ENCODE results near the gene RAB7B. TPM values are rescaled to one million over a fixed set of nuclear protein-coding genes. Genes with fewer than 3 reads are reported as not detected.

RAB7B gene
- total and polyA plus RNA-seq, 4 donors, result 0.08 to 0.89 (median 0.20) TPM; not detected in 1

DNA sequence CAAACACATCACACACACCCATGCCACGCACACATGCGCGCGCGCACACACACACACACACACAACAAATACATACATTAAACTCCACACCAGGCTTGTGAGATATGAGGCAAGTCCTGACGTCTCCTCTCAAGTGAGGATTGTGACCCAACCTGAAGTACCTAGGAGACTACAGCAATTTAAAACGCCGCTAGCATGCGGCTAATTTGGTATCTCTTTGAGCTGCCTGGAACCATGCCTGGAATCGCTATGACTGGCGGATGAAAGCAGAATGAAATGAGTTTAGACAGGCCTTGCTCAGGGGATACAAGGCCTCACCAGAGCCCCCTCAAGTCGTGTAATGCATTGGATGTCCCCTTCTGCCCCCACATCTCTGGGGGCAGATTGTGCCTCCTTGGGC lies 1.6 kb upstream of the RAB7B start (continued):
- TF ChIP-seq FOXA2 (IDR thresholded peaks at IDR 0.05) (no peak), RXRA (IDR thresholded peaks at IDR 0.05) (no peak), FOXA1 (IDR thresholded peaks at IDR 0.05) (no peak), JUND (IDR thresholded peaks at IDR 0.05) (no peak), SP1 (IDR thresholded peaks at IDR 0.05) (no peak), YY1 (IDR thresholded peaks at IDR 0.05) (no peak)
- TF ChIP-seq, protein P1, sequence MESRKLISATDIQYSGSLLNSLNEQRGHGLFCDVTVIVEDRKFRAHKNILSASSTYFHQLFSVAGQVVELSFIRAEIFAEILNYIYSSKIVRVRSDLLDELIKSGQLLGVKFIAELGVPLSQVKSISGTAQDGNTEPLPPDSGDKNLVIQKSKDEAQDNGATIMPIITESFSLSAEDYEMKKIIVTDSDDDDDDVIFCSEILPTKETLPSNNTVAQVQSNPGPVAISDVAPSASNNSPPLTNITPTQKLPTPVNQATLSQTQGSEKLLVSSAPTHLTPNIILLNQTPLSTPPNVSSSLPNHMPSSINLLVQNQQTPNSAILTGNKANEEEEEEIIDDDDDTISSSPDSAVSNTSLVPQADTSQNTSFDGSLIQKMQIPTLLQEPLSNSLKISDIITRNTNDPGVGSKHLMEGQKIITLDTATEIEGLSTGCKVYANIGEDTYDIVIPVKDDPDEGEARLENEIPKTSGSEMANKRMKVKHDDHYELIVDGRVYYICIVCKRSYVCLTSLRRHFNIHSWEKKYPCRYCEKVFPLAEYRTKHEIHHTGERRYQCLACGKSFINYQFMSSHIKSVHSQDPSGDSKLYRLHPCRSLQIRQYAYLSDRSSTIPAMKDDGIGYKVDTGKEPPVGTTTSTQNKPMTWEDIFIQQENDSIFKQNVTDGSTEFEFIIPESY (IDR thresholded peaks at IDR 0.05), result no peak

DNA sequence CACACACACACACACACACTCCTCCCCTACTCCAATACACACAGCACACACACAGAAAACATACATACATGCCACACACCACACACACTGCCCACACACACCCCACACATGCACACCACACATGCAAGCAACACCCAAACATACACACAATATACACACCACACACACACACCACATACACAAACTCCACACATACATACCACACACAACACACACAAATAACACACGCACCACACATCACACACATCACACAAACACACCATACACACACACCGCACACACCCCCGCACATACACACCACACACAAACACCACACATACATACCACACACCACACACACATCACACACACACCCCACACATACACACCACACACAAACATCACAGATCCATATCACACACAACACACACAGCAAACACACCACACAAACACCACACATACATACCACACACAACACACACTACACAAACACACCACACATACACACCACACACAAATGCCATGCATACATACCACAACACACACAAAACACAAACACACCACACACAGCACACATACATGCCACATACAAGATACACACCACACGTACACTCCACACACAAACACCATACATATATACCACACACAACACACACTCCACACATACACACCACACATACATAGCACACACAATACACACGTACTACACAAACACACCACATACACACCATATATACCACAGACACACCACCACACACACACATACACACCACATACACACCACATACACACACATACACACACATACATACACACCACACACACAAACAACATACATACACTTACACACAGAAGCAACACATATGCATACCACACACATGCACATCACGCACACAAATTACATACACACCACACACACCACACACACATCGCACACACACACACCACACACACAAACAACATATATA lies 932 bp upstream of the RAB7B start:
- TF ChIP-seq, protein P2, sequence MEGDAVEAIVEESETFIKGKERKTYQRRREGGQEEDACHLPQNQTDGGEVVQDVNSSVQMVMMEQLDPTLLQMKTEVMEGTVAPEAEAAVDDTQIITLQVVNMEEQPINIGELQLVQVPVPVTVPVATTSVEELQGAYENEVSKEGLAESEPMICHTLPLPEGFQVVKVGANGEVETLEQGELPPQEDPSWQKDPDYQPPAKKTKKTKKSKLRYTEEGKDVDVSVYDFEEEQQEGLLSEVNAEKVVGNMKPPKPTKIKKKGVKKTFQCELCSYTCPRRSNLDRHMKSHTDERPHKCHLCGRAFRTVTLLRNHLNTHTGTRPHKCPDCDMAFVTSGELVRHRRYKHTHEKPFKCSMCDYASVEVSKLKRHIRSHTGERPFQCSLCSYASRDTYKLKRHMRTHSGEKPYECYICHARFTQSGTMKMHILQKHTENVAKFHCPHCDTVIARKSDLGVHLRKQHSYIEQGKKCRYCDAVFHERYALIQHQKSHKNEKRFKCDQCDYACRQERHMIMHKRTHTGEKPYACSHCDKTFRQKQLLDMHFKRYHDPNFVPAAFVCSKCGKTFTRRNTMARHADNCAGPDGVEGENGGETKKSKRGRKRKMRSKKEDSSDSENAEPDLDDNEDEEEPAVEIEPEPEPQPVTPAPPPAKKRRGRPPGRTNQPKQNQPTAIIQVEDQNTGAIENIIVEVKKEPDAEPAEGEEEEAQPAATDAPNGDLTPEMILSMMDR (IDR thresholded peaks at IDR 0.05; ENCODE audit: low read depth, low read length, missing input control), result no peak
- TF ChIP-seq RXRA (IDR thresholded peaks at IDR 0.05) (no peak), TAF1 (conservative IDR thresholded peaks at IDR 0.05) (no peak), FOXA2 (IDR thresholded peaks at IDR 0.05) (no peak), HNF4A (conservative IDR thresholded peaks at IDR 0.05) (no peak), SP1 (IDR thresholded peaks at IDR 0.05) (no peak), JUND (IDR thresholded peaks at IDR 0.05) (no peak)
- TF ChIP-seq, protein P3, sequence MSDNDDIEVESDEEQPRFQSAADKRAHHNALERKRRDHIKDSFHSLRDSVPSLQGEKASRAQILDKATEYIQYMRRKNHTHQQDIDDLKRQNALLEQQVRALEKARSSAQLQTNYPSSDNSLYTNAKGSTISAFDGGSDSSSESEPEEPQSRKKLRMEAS (IDR thresholded peaks at IDR 0.05), result no peak
- TF ChIP-seq, protein P4, sequence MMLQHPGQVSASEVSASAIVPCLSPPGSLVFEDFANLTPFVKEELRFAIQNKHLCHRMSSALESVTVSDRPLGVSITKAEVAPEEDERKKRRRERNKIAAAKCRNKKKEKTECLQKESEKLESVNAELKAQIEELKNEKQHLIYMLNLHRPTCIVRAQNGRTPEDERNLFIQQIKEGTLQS (IDR thresholded peaks at IDR 0.05), result no peak
- Histone ChIP-seq H3K27ac (ENCODE audit: low read depth in 1 of 2, low read length in 2 of 2) (peak overlapping the region in 1 of 2 donors; percentile 30), H3K36me3 (ENCODE audit: control insufficient read depth in 4 of 4, insufficient read depth in 3 of 4, low read depth in 1 of 4, low read length in 3 of 4) (no peaks in the 10 kb centered on the region), H3K9ac (ENCODE audit: low read depth in 1 of 2, low read length in 2 of 2) (no peak overlapping the region), H3K9me3 (ENCODE audit: control insufficient read depth in 4 of 4, low read length in 3 of 4) (no peaks in the 10 kb centered on the region), H3K27me3 (ENCODE audit: control insufficient read depth in 4 of 4, insufficient read depth in 4 of 4, low read length in 3 of 4) (no peaks in the 10 kb centered on the region), H3K4me3 (ENCODE audit: low read depth in 1 of 3, low read length in 3 of 3) (no peak overlapping the region), H3K4me1 (ENCODE audit: control insufficient read depth in 4 of 4, insufficient read depth in 4 of 4, low read length in 3 of 4) (peaks cover 0 to 9% (median 3%) of the 10 kb centered on the region in 4 donors)
- WGBS, result 97% methylated on average over 7 of the region's 7 CpGs
- peak; percentile 20 for DNase-seq (ENCODE audit: low spot score)

DNA sequence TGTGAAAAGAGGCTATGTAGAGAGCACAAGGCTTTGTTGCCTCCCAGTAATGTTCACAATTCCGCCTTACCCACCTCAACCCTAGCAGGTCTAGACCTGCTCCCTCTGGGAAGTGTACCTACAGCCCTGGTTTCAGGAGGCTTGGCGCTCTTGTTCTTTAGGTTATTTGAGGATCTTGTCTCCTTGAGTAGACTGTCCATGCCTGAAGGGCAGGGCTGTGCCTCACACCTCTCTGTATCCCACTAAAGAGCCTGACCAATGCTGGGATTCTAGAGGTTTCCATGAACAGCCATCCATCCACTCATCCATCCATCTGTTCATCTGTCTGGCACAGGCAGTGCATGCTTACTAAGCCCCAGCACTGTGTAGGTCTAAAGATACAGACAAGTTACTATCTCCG lies 1.0 kb downstream of the RAB7B start:
- WGBS, result 98% methylated on average over 3 of the region's 3 CpGs
- Histone ChIP-seq H3K4me3 (ENCODE audit: low read depth in 1 of 3, low read length in 3 of 3) (no peak overlapping the region), H3K36me3 (ENCODE audit: control insufficient read depth in 4 of 4, insufficient read depth in 3 of 4, low read depth in 1 of 4, low read length in 3 of 4) (no peaks in the 10 kb centered on the region), H3K27me3 (ENCODE audit: control insufficient read depth in 4 of 4, insufficient read depth in 4 of 4, low read length in 3 of 4) (no peaks in the 10 kb centered on the region), H3K9ac (ENCODE audit: low read depth in 1 of 2, low read length in 2 of 2) (no peak overlapping the region), H3K9me3 (ENCODE audit: control insufficient read depth in 4 of 4, low read length in 3 of 4) (no peaks in the 10 kb centered on the region), H3K27ac (ENCODE audit: low read depth in 1 of 2, low read length in 2 of 2) (no peak overlapping the region), H3K4me1 (ENCODE audit: control insufficient read depth in 4 of 4, insufficient read depth in 4 of 4, low read length in 3 of 4) (peaks cover 1 to 13% (median 8%) of the 10 kb centered on the region in 4 donors)
- DNase-seq (ENCODE audit: low spot score), result peak; percentile 4
- TF ChIP-seq TAF1 (conservative IDR thresholded peaks at IDR 0.05) (no peak), HNF4A (conservative IDR thresholded peaks at IDR 0.05) (no peak), HNF4G (IDR thresholded peaks at IDR 0.05) (no peak), JUND (IDR thresholded peaks at IDR 0.05) (no peak), FOXA2 (IDR thresholded peaks at IDR 0.05) (no peak)
- TF ChIP-seq, protein P4 (IDR thresholded peaks at IDR 0.05), result no peak
